K562 (cell line): Measurements from ENCODE around the gene IGDCC3. TPM values are rescaled to one million over a fixed set of nuclear protein-coding genes. Genes with fewer than 3 reads are reported as not detected.

ENCODE experiments used
- ATAC-seq: fragments of 200-7000 bp; cut with Tn5 transposase; 3 replicates; pipeline ENCODE4 v1.9.1; 2020; ENCODE audit warnings: moderate library complexity
- BruUV-seq: library from RNA; stranded (reverse); fragments of 400-500 nt; replicated peaks from 2 replicates; lab custom pipeline; 2021; lab: Mats Ljungman, UMichigan
- CTCF ChIA-PET: fragments of 300-600 bp; formaldehyde crosslinking; extraction: SDS; loops from one replicate; lab custom pipeline; 2021; ENCODE audit warnings: low intra/inter-chr PET ratio; lab: Yijun Ruan, JAX
- POLR2A ChIA-PET: fragments of 300-600, 350-650 bp; sonication (Branson Sonifier 250); formaldehyde crosslinking; extraction: SDS; loops from one replicate; lab custom pipeline; 2021; ENCODE audit warnings: antibody characterized with exemption, inconsistent platforms; lab: Yijun Ruan, JAX
- DNase-seq, 4 experiments: peaks; one replicate each; pipeline versions ENCODE4 v3.0.0 to v3.0.0-alpha.2; 2011 to 2018; ENCODE audit warnings: low spot score in 3 of 4, mixed read lengths in 3 of 4; ENCODE audit errors: extremely low read depth in 1 of 4
- FAIRE-seq: peaks from 2 replicates; lab custom pipeline; 2011; peaks lifted over from hg19 to GRCh38; lab: Jason Lieb, UNC
- H2AFZ ChIP-seq: 2 replicates; pipeline ENCODE4 v1.6.0; 2011; ENCODE audit warnings: low read depth, low read length, control low read depth, inconsistent platforms
- H3K27ac ChIP-seq: fragments of 200-600 bp; 3 replicates; pipeline ENCODE4 v1.8.0; 2011; ENCODE audit warnings: low read depth, mild to moderate bottlenecking, control low read depth, inconsistent platforms, low read length, moderate library complexity, mixed read lengths; ENCODE audit errors: extremely low read depth
- H3K27me3 ChIP-seq, 2 experiments: fragments of 300-600 bp in 1 of 2; 2 replicates in 1 of 2; 3 replicates in 1 of 2; pipeline versions ENCODE4 v1.6.0 to v1.8.0; 2011; ENCODE audit warnings: inconsistent platforms in 2 of 2, low read length in 2 of 2, mild to moderate bottlenecking in 1 of 2, mixed read lengths in 1 of 2, moderate library complexity in 1 of 2; ENCODE audit not compliant: control insufficient read depth in 2 of 2, insufficient read depth in 2 of 2
- H3K36me3 ChIP-seq: fragments of 300-600 bp; 3 replicates; pipeline ENCODE4 v1.8.0; 2011; ENCODE audit warnings: mild to moderate bottlenecking, low read length, inconsistent platforms; ENCODE audit not compliant: control insufficient read depth, insufficient read depth
- H3K4me1 ChIP-seq, 2 experiments: fragments of 200-600 bp in 1 of 2; replicated peaks in 1 of 2; 2 replicates in 1 of 2; 3 replicates in 1 of 2; pipeline versions ENCODE4 v1.5.1 to v1.8.0; 2011; ENCODE audit warnings: inconsistent platforms in 2 of 2, low read length in 2 of 2, mild to moderate bottlenecking in 1 of 2, mixed read lengths in 1 of 2, moderate library complexity in 1 of 2; ENCODE audit not compliant: control insufficient read depth in 2 of 2, insufficient read depth in 2 of 2
- H3K4me2 ChIP-seq: 2 replicates; pipeline ENCODE4 v1.6.1; 2011; ENCODE audit warnings: low read length, control low read depth, inconsistent platforms, mixed read lengths; ENCODE audit not compliant: insufficient read depth
- H3K4me3 ChIP-seq: fragments of 200-600 bp; sonication (generic), shearing (Covaris generic); 2 replicates; pipeline ENCODE4 v1.5.1; 2016; ENCODE audit warnings: control low read depth, inconsistent platforms
- H3K79me2 ChIP-seq: fragments of 200-600 bp; 3 replicates; pipeline ENCODE4 v1.8.0; 2011; ENCODE audit warnings: low read length, inconsistent platforms; ENCODE audit not compliant: control insufficient read depth, insufficient read depth
- H3K9ac ChIP-seq, 2 experiments: 2 replicates each; pipeline versions ENCODE4 v1.6.0 to v1.6.1; 2011; ENCODE audit warnings: low read depth in 2 of 2, low read length in 2 of 2, control low read depth in 1 of 2, inconsistent platforms in 1 of 2, mild to moderate bottlenecking in 1 of 2, mixed read lengths in 1 of 2; ENCODE audit not compliant: insufficient read depth in 1 of 2
- H3K9me1 ChIP-seq: one replicate; pipeline ENCODE4 v1.6.0; 2011; ENCODE audit warnings: inconsistent platforms, mild to moderate bottlenecking, low read length, moderate library complexity; ENCODE audit not compliant: control insufficient read depth, insufficient read depth
- H3K9me3 ChIP-seq: replicated peaks from 2 replicates; pipeline ENCODE4 v1.5.1; 2011; ENCODE audit warnings: low read depth, low read length, inconsistent platforms; ENCODE audit not compliant: control insufficient read depth, insufficient read depth
- H4K20me1 ChIP-seq: replicated peaks from 2 replicates; pipeline ENCODE4 v1.6.1; 2011; ENCODE audit warnings: low read length, inconsistent platforms, mixed read lengths; ENCODE audit not compliant: control insufficient read depth, insufficient read depth
- BDP1 ChIP-seq: IDR thresholded peaks from 3 replicates; pipeline ENCODE4 v1.6.1; 2011; ENCODE audit not compliant: insufficient read length, insufficient read depth
- CREM ChIP-seq: IDR thresholded peaks from 2 replicates; pipeline ENCODE4 v1.6.1; 2014; ENCODE audit warnings: antibody characterized with exemption, low read depth
- KLF6 ChIP-seq: fragments of 250-450 bp; sonication (Bioruptor Pico); IDR thresholded peaks from 2 replicates; pipeline ENCODE4 v1.4.0; 2020; ENCODE audit warnings: mild to moderate bottlenecking, moderate library complexity, borderline replicate concordance
- MYNN ChIP-seq, 2 experiments: sonication (generic); formaldehyde crosslinking in 1 of 2; IDR thresholded peaks; 2 replicates each; pipeline versions ENCODE4 v1.5.0 to v1.6.1; 2016 to 2020; ENCODE audit warnings: antibody characterized with exemption in 1 of 2, missing genetic modification reagents in 1 of 2
- SNRNP70 ChIP-seq: fragments of 200-400 bp; formaldehyde crosslinking; optimal IDR thresholded peaks from 2 replicates; pipeline ENCODE3; 2017; ENCODE audit warnings: low read depth, low read length
- YBX1 ChIP-seq: fragments of 450-650 bp; IDR thresholded peaks from 2 replicates; pipeline ENCODE4 v1.7.1; 2016; ENCODE audit warnings: mild to moderate bottlenecking
- ZFP36 ChIP-seq: fragments of 150-350 bp; IDR thresholded peaks from 2 replicates; pipeline ENCODE4 v1.6.1; 2018; ENCODE audit warnings: low read length, low read depth; ENCODE audit not compliant: partially characterized antibody
- ZSCAN32 ChIP-seq: fragments of 450-650 bp; formaldehyde crosslinking; IDR thresholded peaks from 2 replicates; pipeline ENCODE4 v1.4.0; 2020; ENCODE audit warnings: mild to moderate bottlenecking, moderate library complexity
- WGBS: fragments of 100-300 bp; shearing (Covaris generic); methylation state at CpG from one replicate; pipeline ENCODE4 v1.1.6; 2016; ENCODE audit warnings: low coverage, mixed read lengths; ENCODE audit not compliant: insufficient coverage; ENCODE audit errors: missing lambda C conversion rate; 5-methylcytosine and 5-hydroxymethylcytosine counted together
- in situ Hi-C: fragments of 300-500 bp; cut with MboI; formaldehyde crosslinking; loops from 4 replicates; pipeline ENCODE4 v1.15.0; 2018; ENCODE audit warnings: inconsistent platforms, mixed read lengths
- intact Hi-C: fragments of 100-400 bp; cut with micrococcal nuclease; formaldehyde crosslinking; loops from 2 replicates; pipeline ENCODE4 v1.14.2; 2022
- polyA plus RNA-seq, 8 experiments: library from polyadenylated mRNA; depleted of rRNA in 4 of 8; stranded (reverse) in 5 of 8; unstranded in 3 of 8; fragments of >200 nt; fragmentation: Nextera tagmentation in 2 of 8; fragmentation: Illumina TruSeq in 1 of 8; extraction: Ambion mirVana in 2 of 8; extraction: Trizol in 1 of 8; gene quantifications; 2 replicates each; pipeline versions ENCODE4 v1.2.1 to v1.2.3, GENCODE V29; 2011 to 2014; ENCODE audit warnings: inconsistent platforms in 1 of 8, missing spikeins in 1 of 8
- total RNA-seq, 7 experiments: library from RNA; depleted of rRNA in 6 of 7; stranded (reverse); fragments of >200 nt in 6 of 7; fragmentation: Illumina TruSeq in 2 of 7; extraction: Trizol in 2 of 7; gene quantifications; 2 replicates each; pipeline versions ENCODE4 v1.2.1 to v1.2.3, GENCODE V29; 2011 to 2021; ENCODE audit warnings: low replicate concordance in 1 of 7
- TF ChIP-seq, protein P1 (sequence below): sonication (generic); formaldehyde crosslinking; IDR thresholded peaks from 2 replicates; pipeline ENCODE4 v1.8.1; 2022; ENCODE audit warnings: missing genetic modification reagents
- TF ChIP-seq, protein P2 (sequence below): fragments of 250-450 bp; sonication (Bioruptor Pico); IDR thresholded peaks from 2 replicates; pipeline ENCODE4 v1.9.0; 2021; ENCODE audit warnings: mild to moderate bottlenecking
- TF ChIP-seq, protein P3 (sequence below): fragments of 250-450 bp; sonication (Bioruptor Pico); IDR thresholded peaks from 2 replicates; pipeline ENCODE4 v1.8.0; 2021; ENCODE audit warnings: borderline replicate concordance, mild to moderate bottlenecking, moderate library complexity; ENCODE audit not compliant: poor library complexity, severe bottlenecking
- TF ChIP-seq, protein P4 (sequence below): sonication (generic); formaldehyde crosslinking; IDR thresholded peaks from 2 replicates; pipeline ENCODE4 v1.8.0; 2023; ENCODE audit warnings: mild to moderate bottlenecking, missing genetic modification reagents
- TF ChIP-seq, protein P5 (sequence below): IDR thresholded peaks from 2 replicates; pipeline ENCODE4 v1.6.1; 2011; ENCODE audit warnings: borderline replicate concordance, low read depth, mild to moderate bottlenecking, moderate library complexity, low read length; ENCODE audit not compliant: insufficient read depth, poor library complexity, severe bottlenecking

Gene IGDCC3
- total and polyA plus RNA-seq, 9 of the 15 experiments (the other 6 are each of a cell fraction or from before 2014, with no cell fraction given), result not detected

DNA sequence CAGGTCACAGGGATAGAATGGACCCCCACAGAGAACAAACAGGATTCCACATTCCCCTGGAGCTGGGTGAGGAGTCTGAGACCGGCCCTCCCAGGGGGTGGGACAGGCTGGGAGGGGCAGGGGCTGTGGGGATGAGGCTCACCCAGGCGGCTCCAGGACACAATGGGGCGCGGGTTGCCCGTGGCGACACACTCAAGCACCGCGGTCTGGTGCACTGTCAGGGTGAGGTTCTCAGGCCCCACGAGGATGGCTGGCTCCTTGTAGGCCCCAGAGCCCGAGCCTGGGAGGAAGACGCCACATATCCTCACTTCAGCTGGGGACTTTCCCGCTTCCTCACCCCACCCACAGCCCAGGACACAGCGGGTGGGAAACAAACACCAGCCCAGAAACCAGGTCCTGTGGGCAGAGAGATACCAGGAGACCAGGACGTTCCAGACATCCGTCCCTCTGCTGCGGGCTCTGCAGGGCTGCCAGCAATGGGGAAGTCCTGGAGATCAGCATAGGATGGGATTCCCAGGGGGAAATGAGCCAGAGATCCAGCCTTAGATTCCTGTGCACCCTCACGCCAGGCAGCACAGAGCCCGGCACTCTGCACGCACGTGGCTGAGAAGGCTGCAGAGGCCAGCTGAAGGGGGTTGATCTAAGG lies 43.1 kb downstream of the IGDCC3 start:
- 4% methylated on average over 15 of the region's 20 CpGs for WGBS
- POLR2A ChIA-PET, result interaction anchor here (1.0 to 6.0 kb wide), 2 partner anchors 13 to 29 kb away, joined by 6 to 35 read pairs; partner anchors contain the start of gene RNU5B-1

More for the DNA sequence above, 43.1 kb downstream of the IGDCC3 start:
- no peaks in the 10 kb centered on the region for H3K9me3 ChIP-seq
- CTCF ChIA-PET, result no interaction called here
- H3K9me1 ChIP-seq, result no peaks in the 10 kb centered on the region
- H3K4me2 ChIP-seq, result no peak overlapping the region
- H4K20me1 ChIP-seq, result peaks cover 9% of the 10 kb centered on the region; the same call in 1 of the 2 replicates
- TF ChIP-seq BDP1, result no peak
- TF ChIP-seq ZSCAN32 (CRISPR knock-in tag), result no peak
- TF ChIP-seq ZFP36, result no peak
- TF ChIP-seq, protein P1, sequence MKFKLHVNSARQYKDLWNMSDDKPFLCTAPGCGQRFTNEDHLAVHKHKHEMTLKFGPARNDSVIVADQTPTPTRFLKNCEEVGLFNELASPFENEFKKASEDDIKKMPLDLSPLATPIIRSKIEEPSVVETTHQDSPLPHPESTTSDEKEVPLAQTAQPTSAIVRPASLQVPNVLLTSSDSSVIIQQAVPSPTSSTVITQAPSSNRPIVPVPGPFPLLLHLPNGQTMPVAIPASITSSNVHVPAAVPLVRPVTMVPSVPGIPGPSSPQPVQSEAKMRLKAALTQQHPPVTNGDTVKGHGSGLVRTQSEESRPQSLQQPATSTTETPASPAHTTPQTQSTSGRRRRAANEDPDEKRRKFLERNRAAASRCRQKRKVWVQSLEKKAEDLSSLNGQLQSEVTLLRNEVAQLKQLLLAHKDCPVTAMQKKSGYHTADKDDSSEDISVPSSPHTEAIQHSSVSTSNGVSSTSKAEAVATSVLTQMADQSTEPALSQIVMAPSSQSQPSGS (CRISPR knock-in tag), result no peak
- no peak for TF ChIP-seq MYNN (IDR thresholded peaks at IDR 0.05)
- TF ChIP-seq MYNN (CRISPR knock-in tag; IDR thresholded peaks at IDR 0.05), result no peak
- TF ChIP-seq, protein P2, sequence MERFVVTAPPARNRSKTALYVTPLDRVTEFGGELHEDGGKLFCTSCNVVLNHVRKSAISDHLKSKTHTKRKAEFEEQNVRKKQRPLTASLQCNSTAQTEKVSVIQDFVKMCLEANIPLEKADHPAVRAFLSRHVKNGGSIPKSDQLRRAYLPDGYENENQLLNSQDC (CRISPR knock-in tag), result no peak
- TF ChIP-seq, protein P3, sequence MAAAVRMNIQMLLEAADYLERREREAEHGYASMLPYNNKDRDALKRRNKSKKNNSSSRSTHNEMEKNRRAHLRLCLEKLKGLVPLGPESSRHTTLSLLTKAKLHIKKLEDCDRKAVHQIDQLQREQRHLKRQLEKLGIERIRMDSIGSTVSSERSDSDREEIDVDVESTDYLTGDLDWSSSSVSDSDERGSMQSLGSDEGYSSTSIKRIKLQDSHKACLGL, result no peak
- no peak for TF ChIP-seq CREM
- TF ChIP-seq, protein P4, sequence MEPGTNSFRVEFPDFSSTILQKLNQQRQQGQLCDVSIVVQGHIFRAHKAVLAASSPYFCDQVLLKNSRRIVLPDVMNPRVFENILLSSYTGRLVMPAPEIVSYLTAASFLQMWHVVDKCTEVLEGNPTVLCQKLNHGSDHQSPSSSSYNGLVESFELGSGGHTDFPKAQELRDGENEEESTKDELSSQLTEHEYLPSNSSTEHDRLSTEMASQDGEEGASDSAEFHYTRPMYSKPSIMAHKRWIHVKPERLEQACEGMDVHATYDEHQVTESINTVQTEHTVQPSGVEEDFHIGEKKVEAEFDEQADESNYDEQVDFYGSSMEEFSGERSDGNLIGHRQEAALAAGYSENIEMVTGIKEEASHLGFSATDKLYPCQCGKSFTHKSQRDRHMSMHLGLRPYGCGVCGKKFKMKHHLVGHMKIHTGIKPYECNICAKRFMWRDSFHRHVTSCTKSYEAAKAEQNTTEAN (CRISPR knock-in tag), result no peak
- no peak for TF ChIP-seq KLF6
- TF ChIP-seq, protein P5, sequence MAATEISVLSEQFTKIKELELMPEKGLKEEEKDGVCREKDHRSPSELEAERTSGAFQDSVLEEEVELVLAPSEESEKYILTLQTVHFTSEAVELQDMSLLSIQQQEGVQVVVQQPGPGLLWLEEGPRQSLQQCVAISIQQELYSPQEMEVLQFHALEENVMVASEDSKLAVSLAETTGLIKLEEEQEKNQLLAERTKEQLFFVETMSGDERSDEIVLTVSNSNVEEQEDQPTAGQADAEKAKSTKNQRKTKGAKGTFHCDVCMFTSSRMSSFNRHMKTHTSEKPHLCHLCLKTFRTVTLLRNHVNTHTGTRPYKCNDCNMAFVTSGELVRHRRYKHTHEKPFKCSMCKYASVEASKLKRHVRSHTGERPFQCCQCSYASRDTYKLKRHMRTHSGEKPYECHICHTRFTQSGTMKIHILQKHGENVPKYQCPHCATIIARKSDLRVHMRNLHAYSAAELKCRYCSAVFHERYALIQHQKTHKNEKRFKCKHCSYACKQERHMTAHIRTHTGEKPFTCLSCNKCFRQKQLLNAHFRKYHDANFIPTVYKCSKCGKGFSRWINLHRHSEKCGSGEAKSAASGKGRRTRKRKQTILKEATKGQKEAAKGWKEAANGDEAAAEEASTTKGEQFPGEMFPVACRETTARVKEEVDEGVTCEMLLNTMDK, result no peak
- no peak for TF ChIP-seq YBX1
- TF ChIP-seq SNRNP70, result no peak
- BruUV-seq, result no TSS peak
- no peak overlapping the region for H2AFZ ChIP-seq
- intact Hi-C loops, result no loop called here
- H3K9ac ChIP-seq, result peak overlapping the region in 1 of 2 experiments; percentile 17; a peak in 1 of 4 replicates
- H3K4me1 ChIP-seq, result peaks cover 3 to 27% of the 10 kb centered on the region in 2 experiments
- in situ Hi-C loops, result no loop called here
- no peaks in the 10 kb centered on the region for H3K36me3 ChIP-seq
- ATAC-seq (no peak), FAIRE-seq (no peak), DNase-seq (no peak)
- no peak overlapping the region for H3K27ac ChIP-seq
- H3K4me3 ChIP-seq, result no peak overlapping the region
- H3K27me3 ChIP-seq, result peaks cover 44 to 85% of the 10 kb centered on the region in 2 experiments
- no peaks in the 10 kb centered on the region for H3K79me2 ChIP-seq
